Measurements from ENCODE around the gene NCOA3. TPM values are rescaled to one million over a fixed set of nuclear protein-coding genes. Genes with fewer than 3 reads are reported as not detected.

Gene NCOA3
- total and polyA plus RNA-seq, 10 of the 15 experiments (the other 5 are each of a cell fraction or from before 2014, with no cell fraction given), result 16.9 to 96.2 (median 73.6) TPM

DNA sequence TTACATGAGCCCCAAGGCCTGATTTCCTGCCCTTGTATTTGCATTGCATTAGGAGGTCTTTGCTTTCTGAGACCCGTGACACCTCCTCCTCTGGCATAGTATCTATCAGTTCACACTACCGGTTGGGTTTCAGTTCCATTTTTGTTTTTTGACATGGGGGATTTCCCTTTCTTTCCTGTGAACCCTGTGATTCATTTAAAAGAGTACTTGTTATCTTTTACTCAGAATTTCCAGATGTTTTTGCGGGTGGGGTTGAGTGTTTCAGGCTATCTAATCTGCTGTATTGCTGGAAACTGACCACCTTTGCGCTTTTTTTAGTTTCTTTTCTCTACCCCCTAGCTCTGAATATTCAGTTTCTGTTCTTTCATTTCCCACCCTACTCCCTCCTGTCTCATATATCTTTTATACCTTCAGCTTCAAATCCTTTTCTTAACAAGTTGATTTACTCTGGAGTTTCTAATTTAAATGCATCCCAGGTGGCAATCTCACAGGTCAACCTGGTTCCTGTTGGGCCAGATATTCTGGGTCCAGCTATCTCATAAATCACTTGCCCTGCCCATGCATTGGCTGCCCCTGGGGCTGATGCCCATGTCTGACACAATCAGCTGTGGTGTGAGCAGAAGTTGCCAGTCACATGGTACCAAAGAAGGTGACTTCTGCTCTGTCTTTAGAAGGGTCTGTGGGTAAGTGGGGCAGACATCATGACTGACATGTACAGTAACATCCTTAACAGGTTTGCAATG is 14.3 kb upstream of the NCOA3 start (continued):
- TF ChIP-seq NFIC (IDR thresholded peaks at IDR 0.05; ENCODE audit: low read depth, low read length) (peak; percentile 98), RFX5 (IDR thresholded peaks at IDR 0.05; ENCODE audit: low read depth, low read length) (no peak), SMC3 (IDR thresholded peaks at IDR 0.05; ENCODE audit: borderline replicate concordance, low read length) (no peak; the same call in 1 of the 2 replicates), ZBED1 (IDR thresholded peaks at IDR 0.05; ENCODE audit: borderline replicate concordance) (peak; percentile 87), NFXL1 (IDR thresholded peaks at IDR 0.05; ENCODE audit: borderline replicate concordance) (no peak; the same call in none of the 2 replicates), POLR2AphosphoS2 (IDR thresholded peaks at IDR 0.05; ENCODE audit: low read depth, low read length) (no peak), NR2C1 (IDR thresholded peaks at IDR 0.05) (no peak), HDGF (IDR thresholded peaks at IDR 0.05) (no peak), RB1 (IDR thresholded peaks at IDR 0.05; ENCODE audit: borderline replicate concordance) (no peak), ZNF207 (IDR thresholded peaks at IDR 0.05; ENCODE audit: borderline replicate concordance) (no peak)
- TF ChIP-seq, protein P1, sequence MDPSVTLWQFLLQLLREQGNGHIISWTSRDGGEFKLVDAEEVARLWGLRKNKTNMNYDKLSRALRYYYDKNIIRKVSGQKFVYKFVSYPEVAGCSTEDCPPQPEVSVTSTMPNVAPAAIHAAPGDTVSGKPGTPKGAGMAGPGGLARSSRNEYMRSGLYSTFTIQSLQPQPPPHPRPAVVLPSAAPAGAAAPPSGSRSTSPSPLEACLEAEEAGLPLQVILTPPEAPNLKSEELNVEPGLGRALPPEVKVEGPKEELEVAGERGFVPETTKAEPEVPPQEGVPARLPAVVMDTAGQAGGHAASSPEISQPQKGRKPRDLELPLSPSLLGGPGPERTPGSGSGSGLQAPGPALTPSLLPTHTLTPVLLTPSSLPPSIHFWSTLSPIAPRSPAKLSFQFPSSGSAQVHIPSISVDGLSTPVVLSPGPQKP (IDR thresholded peaks at IDR 0.05; ENCODE audit: low read depth, low read length), result no peak
- TF ChIP-seq, protein P2, sequence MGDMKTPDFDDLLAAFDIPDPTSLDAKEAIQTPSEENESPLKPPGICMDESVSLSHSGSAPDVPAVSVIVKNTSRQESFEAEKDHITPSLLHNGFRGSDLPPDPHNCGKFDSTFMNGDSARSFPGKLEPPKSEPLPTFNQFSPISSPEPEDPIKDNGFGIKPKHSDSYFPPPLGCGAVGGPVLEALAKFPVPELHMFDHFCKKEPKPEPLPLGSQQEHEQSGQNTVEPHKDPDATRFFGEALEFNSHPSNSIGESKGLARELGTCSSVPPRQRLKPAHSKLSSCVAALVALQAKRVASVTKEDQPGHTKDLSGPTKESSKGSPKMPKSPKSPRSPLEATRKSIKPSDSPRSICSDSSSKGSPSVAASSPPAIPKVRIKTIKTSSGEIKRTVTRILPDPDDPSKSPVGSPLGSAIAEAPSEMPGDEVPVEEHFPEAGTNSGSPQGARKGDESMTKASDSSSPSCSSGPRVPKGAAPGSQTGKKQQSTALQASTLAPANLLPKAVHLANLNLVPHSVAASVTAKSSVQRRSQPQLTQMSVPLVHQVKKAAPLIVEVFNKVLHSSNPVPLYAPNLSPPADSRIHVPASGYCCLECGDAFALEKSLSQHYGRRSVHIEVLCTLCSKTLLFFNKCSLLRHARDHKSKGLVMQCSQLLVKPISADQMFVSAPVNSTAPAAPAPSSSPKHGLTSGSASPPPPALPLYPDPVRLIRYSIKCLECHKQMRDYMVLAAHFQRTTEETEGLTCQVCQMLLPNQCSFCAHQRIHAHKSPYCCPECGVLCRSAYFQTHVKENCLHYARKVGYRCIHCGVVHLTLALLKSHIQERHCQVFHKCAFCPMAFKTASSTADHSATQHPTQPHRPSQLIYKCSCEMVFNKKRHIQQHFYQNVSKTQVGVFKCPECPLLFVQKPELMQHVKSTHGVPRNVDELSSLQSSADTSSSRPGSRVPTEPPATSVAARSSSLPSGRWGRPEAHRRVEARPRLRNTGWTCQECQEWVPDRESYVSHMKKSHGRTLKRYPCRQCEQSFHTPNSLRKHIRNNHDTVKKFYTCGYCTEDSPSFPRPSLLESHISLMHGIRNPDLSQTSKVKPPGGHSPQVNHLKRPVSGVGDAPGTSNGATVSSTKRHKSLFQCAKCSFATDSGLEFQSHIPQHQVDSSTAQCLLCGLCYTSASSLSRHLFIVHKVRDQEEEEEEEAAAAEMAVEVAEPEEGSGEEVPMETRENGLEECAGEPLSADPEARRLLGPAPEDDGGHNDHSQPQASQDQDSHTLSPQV (IDR thresholded peaks at IDR 0.05), result no peak
- TF ChIP-seq, protein P3, sequence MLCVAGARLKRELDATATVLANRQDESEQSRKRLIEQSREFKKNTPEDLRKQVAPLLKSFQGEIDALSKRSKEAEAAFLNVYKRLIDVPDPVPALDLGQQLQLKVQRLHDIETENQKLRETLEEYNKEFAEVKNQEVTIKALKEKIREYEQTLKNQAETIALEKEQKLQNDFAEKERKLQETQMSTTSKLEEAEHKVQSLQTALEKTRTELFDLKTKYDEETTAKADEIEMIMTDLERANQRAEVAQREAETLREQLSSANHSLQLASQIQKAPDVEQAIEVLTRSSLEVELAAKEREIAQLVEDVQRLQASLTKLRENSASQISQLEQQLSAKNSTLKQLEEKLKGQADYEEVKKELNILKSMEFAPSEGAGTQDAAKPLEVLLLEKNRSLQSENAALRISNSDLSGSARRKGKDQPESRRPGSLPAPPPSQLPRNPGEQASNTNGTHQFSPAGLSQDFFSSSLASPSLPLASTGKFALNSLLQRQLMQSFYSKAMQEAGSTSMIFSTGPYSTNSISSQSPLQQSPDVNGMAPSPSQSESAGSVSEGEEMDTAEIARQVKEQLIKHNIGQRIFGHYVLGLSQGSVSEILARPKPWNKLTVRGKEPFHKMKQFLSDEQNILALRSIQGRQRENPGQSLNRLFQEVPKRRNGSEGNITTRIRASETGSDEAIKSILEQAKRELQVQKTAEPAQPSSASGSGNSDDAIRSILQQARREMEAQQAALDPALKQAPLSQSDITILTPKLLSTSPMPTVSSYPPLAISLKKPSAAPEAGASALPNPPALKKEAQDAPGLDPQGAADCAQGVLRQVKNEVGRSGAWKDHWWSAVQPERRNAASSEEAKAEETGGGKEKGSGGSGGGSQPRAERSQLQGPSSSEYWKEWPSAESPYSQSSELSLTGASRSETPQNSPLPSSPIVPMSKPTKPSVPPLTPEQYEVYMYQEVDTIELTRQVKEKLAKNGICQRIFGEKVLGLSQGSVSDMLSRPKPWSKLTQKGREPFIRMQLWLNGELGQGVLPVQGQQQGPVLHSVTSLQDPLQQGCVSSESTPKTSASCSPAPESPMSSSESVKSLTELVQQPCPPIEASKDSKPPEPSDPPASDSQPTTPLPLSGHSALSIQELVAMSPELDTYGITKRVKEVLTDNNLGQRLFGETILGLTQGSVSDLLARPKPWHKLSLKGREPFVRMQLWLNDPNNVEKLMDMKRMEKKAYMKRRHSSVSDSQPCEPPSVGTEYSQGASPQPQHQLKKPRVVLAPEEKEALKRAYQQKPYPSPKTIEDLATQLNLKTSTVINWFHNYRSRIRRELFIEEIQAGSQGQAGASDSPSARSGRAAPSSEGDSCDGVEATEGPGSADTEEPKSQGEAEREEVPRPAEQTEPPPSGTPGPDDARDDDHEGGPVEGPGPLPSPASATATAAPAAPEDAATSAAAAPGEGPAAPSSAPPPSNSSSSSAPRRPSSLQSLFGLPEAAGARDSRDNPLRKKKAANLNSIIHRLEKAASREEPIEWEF (IDR thresholded peaks at IDR 0.05; ENCODE audit: insufficient replicate concordance, low read depth, low read length), result peak; percentile 77
- TF ChIP-seq, protein P4, sequence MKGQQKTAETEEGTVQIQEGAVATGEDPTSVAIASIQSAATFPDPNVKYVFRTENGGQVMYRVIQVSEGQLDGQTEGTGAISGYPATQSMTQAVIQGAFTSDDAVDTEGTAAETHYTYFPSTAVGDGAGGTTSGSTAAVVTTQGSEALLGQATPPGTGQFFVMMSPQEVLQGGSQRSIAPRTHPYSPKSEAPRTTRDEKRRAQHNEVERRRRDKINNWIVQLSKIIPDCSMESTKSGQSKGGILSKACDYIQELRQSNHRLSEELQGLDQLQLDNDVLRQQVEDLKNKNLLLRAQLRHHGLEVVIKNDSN (IDR thresholded peaks at IDR 0.05; ENCODE audit: borderline replicate concordance, extremely low read length, insufficient read depth, low read depth, low read length), result peak; percentile 38
- TF ChIP-seq, protein P5, sequence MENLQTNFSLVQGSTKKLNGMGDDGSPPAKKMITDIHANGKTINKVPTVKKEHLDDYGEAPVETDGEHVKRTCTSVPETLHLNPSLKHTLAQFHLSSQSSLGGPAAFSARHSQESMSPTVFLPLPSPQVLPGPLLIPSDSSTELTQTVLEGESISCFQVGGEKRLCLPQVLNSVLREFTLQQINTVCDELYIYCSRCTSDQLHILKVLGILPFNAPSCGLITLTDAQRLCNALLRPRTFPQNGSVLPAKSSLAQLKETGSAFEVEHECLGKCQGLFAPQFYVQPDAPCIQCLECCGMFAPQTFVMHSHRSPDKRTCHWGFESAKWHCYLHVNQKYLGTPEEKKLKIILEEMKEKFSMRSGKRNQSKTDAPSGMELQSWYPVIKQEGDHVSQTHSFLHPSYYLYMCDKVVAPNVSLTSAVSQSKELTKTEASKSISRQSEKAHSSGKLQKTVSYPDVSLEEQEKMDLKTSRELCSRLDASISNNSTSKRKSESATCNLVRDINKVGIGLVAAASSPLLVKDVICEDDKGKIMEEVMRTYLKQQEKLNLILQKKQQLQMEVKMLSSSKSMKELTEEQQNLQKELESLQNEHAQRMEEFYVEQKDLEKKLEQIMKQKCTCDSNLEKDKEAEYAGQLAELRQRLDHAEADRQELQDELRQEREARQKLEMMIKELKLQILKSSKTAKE (IDR thresholded peaks at IDR 0.05; ENCODE audit: low read depth, poor library complexity, severe bottlenecking), result peak; percentile 95

Data from GM12878 (cell line).